22Rv1 (cell line): ENCODE measurements around the gene ATRN.

Experiments
- CTCF ChIP-seq: fragments of 450-650 bp; IDR thresholded peaks from 2 replicates; pipeline ENCODE4 v1.5.1; 2017; ENCODE audit warnings: mild to moderate bottlenecking
- ZFX ChIP-seq: fragments of 450-650 bp; IDR thresholded peaks from 2 replicates; pipeline ENCODE4 v1.6.1; 2017; ENCODE audit warnings: antibody characterized with exemption, borderline replicate concordance

DNA sequence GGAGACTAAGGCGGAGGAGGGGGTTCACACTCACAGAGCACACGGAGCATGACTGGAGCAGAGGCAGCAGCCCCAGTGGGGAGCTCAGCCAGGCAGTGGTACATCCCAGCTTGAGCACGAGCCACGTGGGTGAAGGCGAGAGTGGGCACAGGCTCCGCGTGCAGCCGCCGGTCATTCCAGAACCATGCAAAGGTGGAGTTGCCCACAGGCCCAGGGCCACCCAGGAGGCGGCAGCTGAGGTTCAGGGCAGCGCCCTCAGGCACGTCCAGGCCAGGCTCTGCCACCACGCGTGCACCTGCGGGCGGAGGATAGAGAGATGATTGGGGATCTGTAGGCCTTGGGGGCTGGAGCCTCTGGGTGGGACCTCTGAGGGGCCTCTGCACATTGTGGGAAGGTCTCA, 220.5 kb downstream of the ATRN start:
- TF ChIP-seq CTCF (no peak), ZFX (no peak)
